ENCODE data around the gene CX3CL1.

DNA sequence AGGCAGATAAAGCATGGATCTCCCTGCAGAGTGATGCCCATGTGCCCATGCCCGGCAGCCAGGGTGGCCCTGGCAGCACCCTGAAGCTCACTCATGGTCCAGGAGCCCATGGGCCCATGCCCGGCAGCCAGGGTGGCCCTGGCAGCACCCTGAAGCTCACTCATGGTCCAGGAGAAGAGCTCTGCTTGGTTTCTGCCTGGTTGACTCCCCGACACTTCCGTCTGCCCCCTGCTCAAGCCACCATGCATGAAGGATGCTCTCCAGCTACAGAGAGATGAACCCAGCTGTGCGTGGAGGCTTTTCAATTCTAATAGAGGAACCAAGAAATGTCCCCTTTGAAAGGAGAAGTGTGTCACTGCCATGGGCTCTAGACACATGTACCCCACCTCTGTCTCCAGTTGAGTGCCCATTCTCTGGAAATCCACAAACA is 41.0 kb downstream of the CX3CL1 start:
- TF ChIP-seq, protein P1, sequence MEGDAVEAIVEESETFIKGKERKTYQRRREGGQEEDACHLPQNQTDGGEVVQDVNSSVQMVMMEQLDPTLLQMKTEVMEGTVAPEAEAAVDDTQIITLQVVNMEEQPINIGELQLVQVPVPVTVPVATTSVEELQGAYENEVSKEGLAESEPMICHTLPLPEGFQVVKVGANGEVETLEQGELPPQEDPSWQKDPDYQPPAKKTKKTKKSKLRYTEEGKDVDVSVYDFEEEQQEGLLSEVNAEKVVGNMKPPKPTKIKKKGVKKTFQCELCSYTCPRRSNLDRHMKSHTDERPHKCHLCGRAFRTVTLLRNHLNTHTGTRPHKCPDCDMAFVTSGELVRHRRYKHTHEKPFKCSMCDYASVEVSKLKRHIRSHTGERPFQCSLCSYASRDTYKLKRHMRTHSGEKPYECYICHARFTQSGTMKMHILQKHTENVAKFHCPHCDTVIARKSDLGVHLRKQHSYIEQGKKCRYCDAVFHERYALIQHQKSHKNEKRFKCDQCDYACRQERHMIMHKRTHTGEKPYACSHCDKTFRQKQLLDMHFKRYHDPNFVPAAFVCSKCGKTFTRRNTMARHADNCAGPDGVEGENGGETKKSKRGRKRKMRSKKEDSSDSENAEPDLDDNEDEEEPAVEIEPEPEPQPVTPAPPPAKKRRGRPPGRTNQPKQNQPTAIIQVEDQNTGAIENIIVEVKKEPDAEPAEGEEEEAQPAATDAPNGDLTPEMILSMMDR (IDR thresholded peaks at IDR 0.05), result no peak
- no peak for TF ChIP-seq POLR2A (IDR thresholded peaks at IDR 0.05)

Measured in lower leg skin (tissue), 3 donors.